Activated T-helper 2 cell treated with anti-CD3 and anti-CD28 coated beads, Interferon-gamma antibody, Interleukin-2, Interleukin-4, amounts not matched to agents 10 μg/mL and 5 μg/mL and 100 μg/mL, durations not matched to agents 14 hours and 24 hours and 36 hours (primary cell): ENCODE data around the gene FAM111A. TPM values are rescaled to one million over a fixed set of nuclear protein-coding genes. Genes with fewer than 3 reads are reported as not detected.
"Not testable (repeated sequence)": the region's sequence is repeated elsewhere in the genome, so short reads cannot be mapped to it uniquely, and the experiment has no call there.

ENCODE experiments used
- DNase-seq: peaks from one replicate; pipeline ENCODE4 v3.0.0; 2021; ENCODE audit warnings: low spot score
- H3K27ac Mint-ChIP-seq: one replicate; pipeline ENCODE4 v1.8.0; 2021; ENCODE audit warnings: mixed read lengths
- H3K27me3 Mint-ChIP-seq: one replicate; pipeline ENCODE4 v1.8.0; 2021; ENCODE audit warnings: low read depth, mixed read lengths
- H3K36me3 Mint-ChIP-seq: one replicate; pipeline ENCODE4 v1.8.0; 2021; ENCODE audit warnings: low read depth, mixed read lengths
- H3K4me1 Mint-ChIP-seq: one replicate; pipeline ENCODE4 v1.8.0; 2021; ENCODE audit warnings: low read depth, mixed read lengths
- H3K4me3 Mint-ChIP-seq: one replicate; pipeline ENCODE4 v1.8.0; 2021; ENCODE audit warnings: low read depth, mild to moderate bottlenecking, moderate library complexity, mixed read lengths
- H3K9me3 Mint-ChIP-seq: one replicate; pipeline ENCODE4 v1.8.0; 2021; ENCODE audit warnings: mixed read lengths
- intact Hi-C: fragments of 100-400 bp; cut with micrococcal nuclease; formaldehyde crosslinking; loops from one replicate; pipeline ENCODE4 v1.15.1; 2023
- total RNA-seq: library from RNA; stranded (reverse); gene quantifications from 2 replicates; pipeline ENCODE4 v1.2.3, GENCODE V29; 2022

The FAM111A gene
- total RNA-seq: 66.2 and 69.1 TPM in 2 replicates

- peaks cover 57% of the 10 kb centered on the region for H3K4me1 Mint-ChIP-seq
- peak within 1 kb of the TSS; percentile 94 for H3K4me3 Mint-ChIP-seq
- H3K36me3 Mint-ChIP-seq: peaks cover 36% of the 10 kb centered on the region
- no peaks in the 10 kb centered on the region for H3K27me3 Mint-ChIP-seq
- intact Hi-C loops: loop anchor here (1.0 to 10.0 kb wide), 5 partner anchors 16 to 1686 kb away; partner anchors contain the start of genes FAM111B, ZDHHC5 and ZFP91
- peak within 1 kb of the TSS; percentile 95 for H3K27ac Mint-ChIP-seq
- H3K9me3 Mint-ChIP-seq: no peaks in the 10 kb centered on the region
- DNase-seq: peak; percentile 87
Observed at GRCh38 chr11:59142530-59143507, at the start of gene FAM111A. TSS of gene FAM111A (plus strand) at chr11:59142856. CDS start at chr11:59148873, 6,017 bp downstream.

GRCh38 chr11:59093576-59093975, 49.1 kb upstream of the FAM111A start:
- H3K4me1 Mint-ChIP-seq, H3K36me3 Mint-ChIP-seq, H3K4me3 Mint-ChIP-seq, DNase-seq, intact Hi-C loops, H3K9me3 Mint-ChIP-seq, H3K27ac Mint-ChIP-seq: not testable (repeated sequence)
- peaks cover 14% of the 10 kb centered on the region for H3K27me3 Mint-ChIP-seq

- H3K27ac Mint-ChIP-seq, intact Hi-C loops, H3K4me1 Mint-ChIP-seq, H3K4me3 Mint-ChIP-seq, H3K36me3 Mint-ChIP-seq, DNase-seq, H3K9me3 Mint-ChIP-seq: not testable (repeated sequence)
- peaks cover 15% of the 10 kb centered on the region for H3K27me3 Mint-ChIP-seq
Observed at GRCh38 chr11:59095225-59095624, 47.4 kb upstream of the FAM111A start.

- H3K27me3 Mint-ChIP-seq: peaks cover 16% of the 10 kb centered on the region
- H3K27ac Mint-ChIP-seq, intact Hi-C loops, DNase-seq, H3K9me3 Mint-ChIP-seq, H3K36me3 Mint-ChIP-seq, H3K4me3 Mint-ChIP-seq, H3K4me1 Mint-ChIP-seq: not testable (repeated sequence)
Observed at GRCh38 chr11:59095972-59096575, 46.6 kb upstream of the FAM111A start.

- Mint-ChIP-seq H3K4me3 (no peak overlapping the region), H3K4me1 (peaks cover 7% of the 10 kb centered on the region), H3K9me3 (no peaks in the 10 kb centered on the region), H3K27me3 (peaks cover 15% of the 10 kb centered on the region), H3K27ac (no peak overlapping the region), H3K36me3 (no peaks in the 10 kb centered on the region)
- peak; percentile 40 for DNase-seq
- intact Hi-C loops: loop anchor here (1.0 kb wide), 2 partner anchors 39 to 61 kb away; no protein-coding TSS in a partner anchor
Observed at GRCh38 chr11:59097113-59097708, 45.4 kb upstream of the FAM111A start.

GRCh38 chr11:59097938-59098337, 44.7 kb upstream of the FAM111A start:
- intact Hi-C loops: loop anchor here (1.0 kb wide), 2 partner anchors 38 to 60 kb away; no protein-coding TSS in a partner anchor
- H3K27ac Mint-ChIP-seq, DNase-seq, H3K9me3 Mint-ChIP-seq, H3K36me3 Mint-ChIP-seq, H3K4me3 Mint-ChIP-seq: not testable (repeated sequence)
- Mint-ChIP-seq H3K4me1 (peaks cover 13% of the 10 kb centered on the region), H3K27me3 (peaks cover 15% of the 10 kb centered on the region)

- no peaks in the 10 kb centered on the region for H3K9me3 Mint-ChIP-seq
- DNase-seq: peak; percentile 55
- peak overlapping the region; percentile 66 for H3K4me3 Mint-ChIP-seq
- peaks cover 30% of the 10 kb centered on the region for H3K4me1 Mint-ChIP-seq
- intact Hi-C loops: no loop called here
- peaks cover 13% of the 10 kb centered on the region for H3K27me3 Mint-ChIP-seq
- H3K27ac Mint-ChIP-seq: no peak overlapping the region
- H3K36me3 Mint-ChIP-seq: peaks cover 7% of the 10 kb centered on the region
Observed at GRCh38 chr11:59102259-59102765, 40.3 kb upstream of the FAM111A start.

- Mint-ChIP-seq H3K4me3 (peak within 1 kb of the TSS; percentile 93), H3K4me1 (peaks cover 66% of the 10 kb centered on the region), H3K27me3 (no peaks in the 10 kb centered on the region), H3K36me3 (peaks cover 47% of the 10 kb centered on the region), H3K27ac (peak within 1 kb of the TSS; percentile 51), H3K9me3 (no peaks in the 10 kb centered on the region)
- intact Hi-C loops: loop anchor here (1.0 to 5.0 kb wide), 3 partner anchors 36 to 528 kb away; partner anchors contain the start of genes FAM111A and ZFP91
- DNase-seq: peak; percentile 79
Observed at GRCh38 chr11:59106363-59107336, 36.0 kb upstream of the FAM111A start, which contains the start of gene FAM111B. TSS of gene FAM111B (plus strand) at chr11:59107237. CDS start at chr11:59109626, 2,389 bp downstream.

- DNase-seq, H3K27me3 Mint-ChIP-seq, H3K9me3 Mint-ChIP-seq: not testable (repeated sequence)
- Mint-ChIP-seq H3K4me3 (peak overlapping the region; percentile 93), H3K4me1 (peaks cover 60% of the 10 kb centered on the region), H3K27ac (peak overlapping the region; percentile 34), H3K36me3 (peaks cover 57% of the 10 kb centered on the region)
- intact Hi-C loops: loop anchor here (1.0 to 5.0 kb wide), 3 partner anchors 35 to 529 kb away; partner anchors contain the start of genes FAM111A and ZFP91
Observed at GRCh38 chr11:59107721-59108120, 34.9 kb upstream of the FAM111A start.

- Mint-ChIP-seq H3K4me1 (peaks cover 49% of the 10 kb centered on the region), H3K4me3 (no peak overlapping the region), H3K9me3 (peaks cover 23% of the 10 kb centered on the region), H3K27ac (no peak overlapping the region), H3K27me3 (no peaks in the 10 kb centered on the region), H3K36me3 (peaks cover 97% of the 10 kb centered on the region)
- DNase-seq: no peak
- intact Hi-C loops: no loop called here
Observed at GRCh38 chr11:59112494-59112893, 30.2 kb upstream of the FAM111A start.

GRCh38 chr11:59114344-59114743, 28.3 kb upstream of the FAM111A start:
- intact Hi-C loops: no loop called here
- Mint-ChIP-seq H3K4me3 (no peak overlapping the region), H3K9me3 (peaks cover 40% of the 10 kb centered on the region), H3K4me1 (peaks cover 31% of the 10 kb centered on the region), H3K36me3 (peaks cover 98% of the 10 kb centered on the region), H3K27me3 (no peaks in the 10 kb centered on the region), H3K27ac (no peak overlapping the region)
- DNase-seq: no peak
